HFF-Myc (cell line): Measurements from ENCODE around the gene DEFB132.
"Not testable (repeated sequence)": the region's sequence is repeated elsewhere in the genome, so short reads cannot be mapped to it uniquely, and the experiment has no call there.

Source experiments
- DNase-seq: peaks from one replicate; pipeline ENCODE4 v3.0.0-alpha.2; 2011; ENCODE audit warnings: low read depth; ENCODE audit errors: extremely low read depth
- H3K4me3 ChIP-seq: replicated peaks from 2 replicates; pipeline ENCODE4 v1.5.1; 2011; ENCODE audit warnings: low read depth, mild to moderate bottlenecking, control low read depth, low read length
- TF ChIP-seq, protein P1 (sequence below): IDR thresholded peaks from 2 replicates; pipeline ENCODE4 v1.5.1; 2012; ENCODE audit warnings: mild to moderate bottlenecking, low read depth, low read length, control low read depth; ENCODE audit errors: missing control alignments

Gene DEFB132

DNA sequence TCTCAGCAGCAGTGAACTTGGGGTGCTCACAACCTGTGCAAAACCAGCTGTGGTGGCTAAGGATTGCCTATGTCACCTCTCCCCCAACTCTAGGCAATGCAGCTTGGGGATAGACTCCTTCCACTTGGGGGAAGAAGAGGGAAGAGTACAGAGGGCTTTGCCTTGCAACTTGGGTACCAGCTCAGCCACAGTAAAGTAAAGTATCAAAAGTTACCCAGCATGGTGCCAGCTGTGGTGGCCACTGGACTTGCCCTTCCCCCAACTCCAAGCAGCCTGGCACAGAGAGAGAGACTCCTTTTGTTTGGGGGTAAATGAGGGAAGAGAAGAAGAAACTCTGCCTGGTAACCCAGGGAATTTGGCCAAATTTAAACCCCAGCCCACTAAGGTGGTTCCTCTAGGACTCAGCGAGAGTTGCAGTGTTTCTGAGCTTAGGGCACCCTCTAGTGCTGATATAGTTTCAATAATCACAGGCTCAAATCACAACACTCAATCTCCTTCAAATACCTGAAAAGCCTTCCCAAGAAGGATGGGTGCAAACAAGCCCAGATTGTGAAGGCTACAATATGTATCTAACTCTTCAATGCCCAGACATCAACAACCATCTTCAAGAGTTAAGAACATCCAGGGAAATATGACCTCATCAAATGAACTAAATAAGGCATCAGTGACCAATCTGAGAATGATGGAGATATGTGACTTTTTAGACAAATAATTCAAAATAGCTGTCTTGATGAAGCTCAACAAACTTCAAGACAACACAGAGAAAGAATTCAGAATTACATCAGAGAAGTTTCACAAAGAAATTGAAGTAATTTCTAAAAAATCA lies 38.0 kb upstream of the DEFB132 start:
- TF ChIP-seq, protein P1, sequence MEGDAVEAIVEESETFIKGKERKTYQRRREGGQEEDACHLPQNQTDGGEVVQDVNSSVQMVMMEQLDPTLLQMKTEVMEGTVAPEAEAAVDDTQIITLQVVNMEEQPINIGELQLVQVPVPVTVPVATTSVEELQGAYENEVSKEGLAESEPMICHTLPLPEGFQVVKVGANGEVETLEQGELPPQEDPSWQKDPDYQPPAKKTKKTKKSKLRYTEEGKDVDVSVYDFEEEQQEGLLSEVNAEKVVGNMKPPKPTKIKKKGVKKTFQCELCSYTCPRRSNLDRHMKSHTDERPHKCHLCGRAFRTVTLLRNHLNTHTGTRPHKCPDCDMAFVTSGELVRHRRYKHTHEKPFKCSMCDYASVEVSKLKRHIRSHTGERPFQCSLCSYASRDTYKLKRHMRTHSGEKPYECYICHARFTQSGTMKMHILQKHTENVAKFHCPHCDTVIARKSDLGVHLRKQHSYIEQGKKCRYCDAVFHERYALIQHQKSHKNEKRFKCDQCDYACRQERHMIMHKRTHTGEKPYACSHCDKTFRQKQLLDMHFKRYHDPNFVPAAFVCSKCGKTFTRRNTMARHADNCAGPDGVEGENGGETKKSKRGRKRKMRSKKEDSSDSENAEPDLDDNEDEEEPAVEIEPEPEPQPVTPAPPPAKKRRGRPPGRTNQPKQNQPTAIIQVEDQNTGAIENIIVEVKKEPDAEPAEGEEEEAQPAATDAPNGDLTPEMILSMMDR = peak; percentile 24
- H3K4me3 ChIP-seq = no peak overlapping the region
- no peak for DNase-seq

- TF ChIP-seq, protein P1 = no peak
- DNase-seq = no peak
- H3K4me3 ChIP-seq = no peak overlapping the region
Measured at GRCh38 chr20:221258-221830, 36.2 kb upstream of the DEFB132 start.

DNA sequence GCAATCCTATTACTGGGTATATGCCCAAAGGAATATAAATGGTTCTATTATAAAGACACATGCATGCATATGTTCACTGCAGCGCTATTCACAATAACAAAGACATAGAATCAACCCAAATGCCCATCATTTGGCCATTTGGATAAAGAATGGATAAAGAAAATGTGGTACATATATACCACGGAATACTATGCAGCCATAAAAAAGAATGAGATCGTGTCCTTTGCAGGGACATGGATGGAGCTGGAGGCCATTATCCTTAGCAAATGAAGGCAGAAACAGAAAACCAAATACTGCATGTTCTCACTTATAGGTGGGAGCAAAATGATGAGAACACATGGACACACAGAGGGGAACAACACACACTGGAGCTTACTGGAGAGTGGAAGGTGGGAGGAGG lies 31.6 kb upstream of the DEFB132 start:
- DNase-seq, H3K4me3 ChIP-seq: not testable (repeated sequence)

DNA sequence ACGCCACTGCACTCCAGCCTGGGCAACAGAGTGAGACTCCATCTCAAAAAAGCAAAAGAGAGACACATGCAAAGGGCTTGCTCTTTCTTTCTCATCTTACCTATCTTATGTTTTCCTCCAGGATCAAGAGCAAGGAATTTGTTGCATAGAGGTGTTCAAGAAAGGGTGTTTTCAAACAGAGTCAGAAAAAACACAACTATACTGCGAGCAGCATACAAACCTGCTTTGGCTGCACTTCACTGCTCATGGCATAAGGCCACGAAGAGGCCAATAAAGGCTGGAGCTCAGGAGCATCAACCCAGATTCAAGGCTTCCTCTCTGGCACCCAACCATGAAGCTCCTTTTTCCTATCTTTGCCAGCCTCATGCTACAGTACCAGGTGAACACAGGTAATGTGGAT lies 30.6 kb upstream of the DEFB132 start, which contains the start of gene DEFB129:
TSS of gene DEFB129 (plus strand) at position 301 of the 400 bp plus-strand sequence. CDS start at position 332, 31 bp downstream.
- no peak within 1 kb of the TSS for H3K4me3 ChIP-seq
- no peak for DNase-seq
- TF ChIP-seq, protein P1 = no peak

- DNase-seq = no peak
- no peak overlapping the region for H3K4me3 ChIP-seq
- TF ChIP-seq, protein P1 = no peak
Measured at GRCh38 chr20:227439-228105, 30.0 kb upstream of the DEFB132 start.

DNA sequence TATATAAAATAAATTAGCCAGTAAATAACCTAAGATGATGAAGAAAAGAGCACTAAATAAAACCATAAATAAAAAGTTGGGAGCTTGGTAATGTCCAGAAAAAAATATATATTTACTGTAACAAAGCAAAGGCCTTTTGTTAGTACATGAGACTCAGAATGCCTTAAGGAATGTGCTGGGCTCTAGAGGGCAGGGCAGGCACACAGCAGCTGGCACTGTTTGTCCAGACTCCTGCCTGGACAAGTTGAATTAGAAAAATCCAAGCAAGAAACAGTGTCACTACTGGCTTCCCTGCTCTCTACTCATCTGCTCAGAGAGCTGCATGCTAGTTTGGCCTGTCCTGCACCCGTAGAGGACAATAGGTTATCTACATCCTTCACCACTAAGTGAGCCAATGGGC lies 21.6 kb upstream of the DEFB132 start:
- H3K4me3 ChIP-seq = no peak overlapping the region
- TF ChIP-seq, protein P1 = peak; percentile 16
- DNase-seq = no peak

DNA sequence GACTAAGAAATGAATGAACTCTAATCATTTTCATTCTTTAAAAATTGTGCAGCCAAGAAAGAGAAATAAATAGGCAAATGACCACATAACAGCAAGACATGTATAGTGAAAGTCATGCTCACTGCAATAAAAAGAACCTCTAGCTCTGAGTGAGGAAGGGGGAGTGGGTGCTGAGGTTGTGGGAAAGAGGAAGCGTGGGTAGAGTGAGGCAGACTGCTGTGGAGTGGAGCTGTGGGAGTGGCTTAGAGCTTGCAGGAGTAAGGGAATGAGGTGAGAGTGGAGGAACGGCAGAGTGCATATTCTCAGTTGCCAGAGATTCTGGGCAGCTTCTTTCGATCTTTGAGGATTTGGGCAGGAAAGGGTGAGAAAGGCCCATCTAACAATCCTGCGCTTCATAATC lies 20.0 kb upstream of the DEFB132 start:
- DNase-seq = no peak
- TF ChIP-seq, protein P1 = no peak
- no peak overlapping the region for H3K4me3 ChIP-seq
